ENCODE data around the gene CBY3. TPM values are rescaled to one million over a fixed set of nuclear protein-coding genes. Genes with fewer than 3 reads are reported as not detected.
"Not testable (repeated sequence)": the region's sequence is repeated elsewhere in the genome, so short reads cannot be mapped to it uniquely, and the experiment has no call there.

Gene CBY3
- total RNA-seq, 1 donor from 2014 or later: not detected

DNA sequence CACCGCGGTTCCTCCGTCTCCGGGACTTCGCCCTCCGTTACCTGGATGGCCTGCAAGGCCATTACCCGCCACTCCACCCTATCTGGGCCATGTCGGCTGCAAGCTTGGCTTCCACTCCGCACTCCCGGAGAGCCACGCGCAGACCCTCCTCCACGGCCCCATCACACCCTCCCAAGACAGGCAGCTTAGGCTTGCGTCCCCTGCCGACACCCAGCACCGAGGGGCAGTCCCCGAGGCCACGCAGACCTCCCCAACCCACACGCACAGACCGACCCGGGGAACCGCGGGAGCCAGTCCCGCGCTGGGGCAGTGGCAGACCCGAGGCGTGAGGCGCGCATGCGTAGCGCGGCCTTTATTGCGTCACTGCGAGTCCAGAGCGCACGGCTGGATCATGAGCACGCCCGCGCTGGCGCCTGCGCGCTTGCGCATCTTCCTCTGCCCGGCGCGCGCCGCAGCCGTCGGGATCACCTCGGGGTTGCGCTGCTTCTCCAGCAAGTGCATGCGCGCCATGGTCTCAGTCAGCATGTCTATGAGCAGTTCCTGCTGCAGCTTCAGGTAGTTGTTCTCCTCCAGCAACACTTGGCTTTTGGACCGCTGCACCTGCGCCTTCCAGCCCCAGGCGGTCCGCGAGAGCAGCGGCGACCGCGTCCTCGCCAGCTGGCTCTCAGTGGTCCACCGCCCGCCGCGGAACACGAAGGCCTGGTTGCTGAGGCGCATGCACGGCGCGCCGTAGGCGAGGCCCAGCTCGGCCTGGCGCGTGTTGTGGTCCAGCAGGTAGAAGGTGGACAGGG is 2.4 kb downstream of the CBY3 start:
- peak; percentile 92 to 97 for DNase-seq (ENCODE audit: low read depth in 2 of 2)

DNA sequence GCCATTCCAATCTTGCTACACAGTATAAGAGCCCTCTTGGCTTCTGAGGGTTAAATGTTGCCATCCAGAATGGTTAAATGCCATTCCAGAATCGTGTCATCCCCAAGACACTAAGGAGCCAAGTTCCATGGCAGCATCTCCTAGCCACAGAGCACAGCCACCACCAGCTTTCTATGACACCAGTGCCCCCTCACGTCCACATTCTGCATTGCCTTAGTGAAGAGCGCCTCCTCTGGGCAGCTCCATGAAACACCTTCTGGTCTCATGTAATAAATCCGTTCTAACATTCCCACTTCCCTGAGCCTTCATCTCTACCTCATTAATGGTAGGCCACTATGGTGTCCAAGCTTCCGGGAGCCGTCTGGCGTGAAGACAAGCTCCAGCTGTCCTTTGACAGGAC is 12.4 kb downstream of the CBY3 start:
- peak; percentile 40 to 67 for DNase-seq (ENCODE audit: low read depth in 2 of 2)

DNA sequence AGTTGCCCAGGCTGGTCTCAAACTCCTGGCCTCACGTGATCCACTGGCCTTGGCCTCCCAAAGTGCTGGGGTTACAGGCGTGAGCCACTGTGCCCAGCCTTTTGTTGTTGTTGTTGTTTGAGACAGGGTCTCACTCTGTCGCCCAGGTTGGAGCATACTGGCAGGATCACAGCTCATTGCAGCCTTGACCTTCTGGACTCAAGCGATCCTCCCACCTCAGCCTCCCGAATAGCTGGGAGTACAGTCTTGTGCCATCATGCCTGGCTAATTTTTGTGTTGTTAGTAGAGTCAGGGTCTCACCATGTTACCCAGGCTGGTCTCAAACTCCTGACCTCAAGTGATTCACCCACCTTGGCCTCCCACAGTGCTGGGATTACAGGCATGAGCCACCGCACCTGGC is 19.2 kb downstream of the CBY3 start:
- not testable (repeated sequence) for DNase-seq (ENCODE audit: low read depth in 2 of 2)

DNA sequence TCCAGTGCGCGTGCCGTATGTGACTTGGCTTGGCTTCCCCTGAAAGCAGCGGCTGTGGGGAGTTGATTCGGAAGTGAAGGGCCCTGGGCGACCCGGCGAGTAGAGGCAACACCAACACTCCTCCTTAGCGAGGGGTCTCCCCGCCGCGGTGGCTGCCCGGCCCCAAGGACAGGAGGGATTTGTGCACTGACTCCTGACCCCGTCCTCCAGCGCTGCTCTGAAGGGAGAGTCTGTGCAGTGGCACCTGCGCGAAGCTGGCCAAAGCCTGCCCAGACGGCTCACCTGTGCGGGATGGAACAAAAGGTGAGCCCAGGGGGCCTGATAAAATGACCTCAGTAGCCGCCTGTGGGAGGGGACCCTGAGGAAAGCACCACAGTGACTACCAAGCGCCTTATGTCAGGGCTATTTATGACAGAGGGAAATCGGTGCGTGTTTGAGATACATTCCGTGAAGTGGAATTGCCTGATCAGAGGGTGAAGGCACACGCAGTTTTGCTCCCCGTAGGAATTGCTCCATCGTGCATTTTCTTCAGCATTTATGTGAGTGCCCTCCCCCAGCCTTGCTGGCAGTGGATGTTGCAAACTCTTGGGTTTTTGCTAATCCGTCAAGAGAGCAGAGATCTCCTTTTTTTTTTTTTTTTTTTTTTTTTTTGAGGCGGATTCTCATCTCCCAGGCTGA is 22.5 kb downstream of the CBY3 start:
- DNase-seq (ENCODE audit: low read depth in 2 of 2): peak in 1 of 2 donors; percentile 8

DNA sequence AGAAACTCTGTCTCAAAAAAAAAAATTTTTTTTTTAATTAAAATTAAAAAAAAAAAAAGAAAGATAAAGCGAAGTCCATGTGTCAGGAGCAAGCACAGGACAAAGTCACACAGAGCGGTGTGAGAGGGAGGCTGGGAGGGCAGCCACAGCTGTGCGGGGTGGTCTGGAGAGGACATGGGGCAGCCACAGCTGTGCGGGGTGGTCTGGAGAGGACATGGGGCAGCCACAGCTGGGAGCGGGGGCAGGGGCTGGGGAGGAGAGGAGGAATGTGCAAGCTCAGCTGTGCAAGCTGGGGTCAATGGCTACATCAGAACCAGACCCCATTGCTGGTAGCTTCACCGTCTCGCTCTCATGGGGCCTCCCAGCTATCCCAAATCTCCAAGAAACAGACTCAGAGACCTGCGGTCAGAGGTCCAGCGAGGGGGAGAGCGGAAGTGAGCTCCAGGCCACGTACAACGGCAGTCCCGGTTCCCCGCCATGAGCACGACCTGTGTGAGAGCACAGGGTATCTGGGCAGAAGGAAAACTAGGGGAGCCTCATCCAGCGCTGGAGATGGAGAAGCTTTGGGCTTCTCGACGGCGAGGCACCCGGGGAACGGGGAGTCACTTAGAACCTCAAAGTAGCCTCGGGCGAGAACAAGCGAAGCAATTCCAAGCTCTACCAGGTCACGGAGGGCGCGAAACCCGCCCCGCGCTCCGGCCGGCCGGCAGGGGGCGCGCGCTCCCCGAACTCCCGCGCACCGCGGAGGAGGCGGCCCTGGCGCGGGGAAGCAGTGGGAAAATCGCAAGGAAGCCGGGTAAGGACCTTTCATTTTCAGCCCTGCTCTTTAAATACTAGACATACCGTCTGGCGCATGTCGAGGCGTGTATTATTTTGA is 23.3 kb downstream of the CBY3 start:
- not testable (repeated sequence) for DNase-seq (ENCODE audit: low read depth in 2 of 2)

DNA sequence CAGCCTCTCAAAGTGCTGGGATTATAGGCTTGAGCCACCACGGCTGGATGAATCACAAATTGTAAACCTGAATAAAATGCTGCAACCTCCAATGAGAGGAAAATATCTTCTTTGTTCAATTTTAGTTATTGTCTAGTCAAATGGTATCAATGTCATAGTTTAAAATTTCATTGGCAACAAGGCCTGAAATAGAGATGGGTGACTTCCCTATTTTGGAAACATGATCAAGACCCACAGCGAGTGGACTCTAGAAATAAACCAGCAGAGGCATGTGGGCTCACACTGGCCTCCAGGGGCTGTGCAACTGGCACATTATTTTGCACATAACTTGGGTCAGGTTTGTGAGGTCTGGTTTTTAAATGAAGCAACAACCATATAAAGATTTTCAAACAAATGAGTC is 27.7 kb downstream of the CBY3 start:
- DNase-seq (ENCODE audit: low read depth in 2 of 2): not testable (repeated sequence)

DNA sequence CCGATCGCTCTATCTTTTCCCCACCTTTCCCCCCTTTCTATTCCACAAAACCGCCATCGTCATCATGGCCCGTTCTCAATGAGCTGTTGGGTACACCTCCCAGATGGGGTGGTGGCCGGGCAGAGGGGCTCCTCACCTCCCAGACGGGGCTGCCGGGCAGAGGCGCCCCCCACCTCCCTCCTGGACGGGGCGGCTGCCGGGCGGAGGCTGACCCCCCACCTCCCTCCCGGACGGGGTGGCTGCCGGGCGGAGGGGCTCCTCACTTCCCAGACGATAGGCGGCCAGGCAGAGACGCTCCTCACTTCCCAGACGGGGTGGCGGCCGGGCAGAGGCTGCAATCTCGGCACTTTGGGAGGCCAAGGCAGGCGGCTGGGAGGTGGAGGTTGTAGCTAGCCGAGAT is 30.6 kb downstream of the CBY3 start:
- not testable (repeated sequence) for DNase-seq (ENCODE audit: low read depth in 2 of 2)

DNA sequence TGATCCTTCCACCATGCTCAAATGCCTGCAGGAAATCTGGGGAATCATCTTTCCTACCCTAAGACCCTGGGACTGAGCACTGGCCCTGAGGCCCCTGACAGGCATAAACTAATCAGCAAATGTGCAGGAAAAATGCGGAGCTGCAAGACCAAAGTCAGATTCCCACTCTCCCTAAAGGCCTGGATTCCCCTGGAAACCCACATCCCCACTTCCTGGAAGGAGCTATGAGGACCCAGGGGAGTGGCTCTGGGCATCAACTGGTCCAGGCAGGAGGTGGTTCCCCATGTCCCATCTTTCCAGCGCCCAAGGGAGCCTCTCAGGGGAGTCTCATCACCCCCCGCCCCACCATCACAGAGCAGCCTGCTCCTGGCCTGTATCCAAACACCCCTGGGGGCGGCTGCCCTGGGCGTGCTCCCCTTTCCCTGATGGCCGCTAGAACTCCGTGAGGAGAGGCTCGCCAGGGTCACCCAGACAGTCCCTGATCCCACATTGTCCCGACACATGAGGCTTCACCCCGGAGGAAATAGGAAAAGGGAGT is 31.6 kb downstream of the CBY3 start:
- DNase-seq (ENCODE audit: low read depth in 2 of 2): not testable (repeated sequence)

DNA sequence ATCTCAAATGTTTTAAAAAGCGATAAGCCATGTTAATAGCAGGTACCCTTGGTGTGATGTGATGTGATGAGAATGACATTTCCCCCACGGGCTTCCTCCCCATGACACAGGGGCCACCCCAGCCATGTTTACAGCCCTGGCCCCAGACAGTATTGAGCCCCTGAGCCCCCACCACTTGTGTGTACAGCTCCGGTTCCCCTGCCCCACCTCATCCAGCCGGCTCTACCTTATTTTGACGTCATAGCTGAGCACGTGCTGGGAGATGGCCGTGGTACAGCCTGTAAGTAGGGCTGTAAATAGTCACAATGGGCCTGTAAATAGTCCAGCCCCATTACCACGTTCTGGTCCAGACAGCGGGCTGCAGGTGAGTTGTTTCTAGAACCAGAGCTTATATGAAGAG is 32.4 kb downstream of the CBY3 start:
- no peak for DNase-seq (ENCODE audit: low read depth in 2 of 2)

DNA sequence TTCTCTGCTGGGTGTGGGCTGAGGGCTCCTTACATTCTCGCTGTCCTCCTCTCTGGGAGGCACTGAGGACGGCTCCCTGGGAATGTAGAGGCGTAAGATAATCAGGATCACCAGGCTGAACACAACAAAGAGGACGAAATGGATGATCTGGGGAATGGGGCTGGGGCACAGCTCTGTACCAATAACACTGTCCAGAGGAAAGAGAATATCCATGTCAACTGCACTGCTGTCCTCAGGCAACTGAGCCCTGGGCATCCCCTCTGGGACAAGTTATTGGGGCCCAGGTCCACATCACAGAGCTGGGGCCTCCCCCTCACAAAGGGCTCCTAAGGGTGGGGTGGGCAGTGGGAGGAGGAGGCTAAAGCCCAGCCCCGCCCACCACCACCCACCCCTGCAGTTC is 36.1 kb downstream of the CBY3 start:
- not testable (repeated sequence) for DNase-seq (ENCODE audit: low read depth in 2 of 2)

DNA sequence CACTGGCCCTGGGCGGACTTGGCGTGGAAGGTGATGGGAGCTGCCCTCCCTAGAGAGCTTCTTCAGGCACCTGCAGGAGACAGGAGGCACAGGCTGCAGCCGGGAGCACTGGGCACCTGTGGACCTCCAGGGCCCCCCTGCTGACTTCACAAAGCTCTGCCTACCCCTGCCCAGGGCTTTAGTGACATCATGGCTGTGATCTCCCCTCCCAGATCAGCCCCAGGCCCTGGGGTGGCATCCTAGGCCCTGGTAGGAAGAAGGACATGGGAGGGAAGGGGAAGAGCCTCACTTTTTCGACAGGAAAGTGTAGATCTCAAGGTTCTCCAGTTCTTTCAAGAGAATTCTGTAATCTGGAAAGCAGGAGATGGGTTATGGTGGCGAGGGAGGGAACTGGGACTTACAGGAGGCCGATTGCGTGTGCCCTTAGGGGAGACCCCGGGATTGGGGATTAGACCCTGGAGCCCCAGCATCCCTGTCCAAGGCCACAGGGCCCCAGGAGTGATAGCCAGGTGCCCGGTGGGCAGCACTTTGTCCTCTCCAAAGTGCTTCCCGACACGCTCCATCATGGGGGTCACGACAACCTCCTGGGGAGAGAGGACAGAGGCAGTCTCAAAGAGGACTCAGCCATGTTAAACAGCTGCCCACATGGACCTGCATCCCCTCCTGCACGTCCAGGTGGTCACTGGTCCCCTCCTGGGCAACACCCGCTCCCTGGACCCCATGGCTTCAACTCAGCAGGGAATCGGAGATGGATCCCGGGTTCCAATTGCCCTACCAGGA is 37.5 kb downstream of the CBY3 start:
- DNase-seq (ENCODE audit: low read depth in 2 of 2): not testable (repeated sequence)

DNA sequence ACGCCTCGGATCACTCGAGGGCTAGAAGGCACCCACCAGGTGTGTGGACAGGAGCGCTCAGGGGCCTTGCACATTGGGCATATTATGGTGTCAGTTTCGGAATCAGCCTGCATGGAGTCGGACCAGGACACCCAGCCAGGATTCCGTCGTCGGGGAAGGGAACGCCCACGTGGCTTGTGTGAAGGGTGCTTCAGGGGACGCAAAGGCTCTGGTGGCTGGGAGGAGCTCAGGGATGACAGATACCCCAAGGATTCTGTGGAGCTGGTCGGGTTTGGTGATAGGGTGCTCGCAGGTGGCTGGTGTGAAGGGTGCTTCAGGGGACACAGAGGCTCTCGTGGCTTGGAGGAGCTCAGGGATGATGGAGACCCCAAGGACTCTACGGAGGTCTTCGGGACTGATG is 38.2 kb downstream of the CBY3 start:
- DNase-seq (ENCODE audit: low read depth in 2 of 2): not testable (repeated sequence)

DNA sequence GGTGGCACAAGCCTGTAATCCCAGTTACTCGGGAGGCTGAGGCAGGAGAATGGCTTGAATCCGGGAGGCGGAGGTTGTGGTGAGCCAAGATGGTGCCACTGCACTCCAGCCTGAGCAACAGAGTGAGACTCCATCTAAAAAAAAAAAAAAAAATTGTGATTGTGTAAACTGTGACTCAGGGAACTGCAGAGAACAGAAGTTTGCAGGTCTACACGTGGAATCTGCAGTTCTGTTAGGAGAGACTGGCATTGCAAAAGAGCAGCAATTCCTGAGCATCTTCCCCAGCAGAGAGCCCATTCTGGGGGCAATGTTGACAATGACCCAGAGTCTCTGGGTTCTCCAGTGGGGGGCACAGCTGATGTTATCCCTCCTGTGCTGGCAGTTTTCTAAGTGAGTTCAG is 39.1 kb downstream of the CBY3 start:
- not testable (repeated sequence) for DNase-seq (ENCODE audit: low read depth in 2 of 2)

DNA sequence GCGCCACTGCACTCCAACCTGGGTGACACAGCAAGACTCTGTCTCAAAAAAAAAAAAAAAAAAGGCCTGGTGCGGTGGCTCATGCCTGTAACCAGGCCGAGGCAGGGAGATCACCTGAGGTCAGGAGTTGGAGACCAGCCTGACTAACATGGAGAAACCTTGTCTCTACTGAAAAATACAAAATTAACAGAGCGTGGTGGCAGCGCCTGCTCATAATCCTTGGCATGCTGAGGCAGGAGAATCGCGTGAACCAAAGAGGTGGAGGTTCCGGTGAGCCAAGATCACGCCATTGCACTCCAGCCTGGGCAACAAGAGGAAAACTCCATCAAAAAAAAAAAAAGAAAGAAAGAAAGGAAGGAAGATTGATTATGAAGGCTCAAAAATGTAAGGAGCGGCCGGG is 41.5 kb downstream of the CBY3 start:
- DNase-seq (ENCODE audit: low read depth in 2 of 2): not testable (repeated sequence)

DNA sequence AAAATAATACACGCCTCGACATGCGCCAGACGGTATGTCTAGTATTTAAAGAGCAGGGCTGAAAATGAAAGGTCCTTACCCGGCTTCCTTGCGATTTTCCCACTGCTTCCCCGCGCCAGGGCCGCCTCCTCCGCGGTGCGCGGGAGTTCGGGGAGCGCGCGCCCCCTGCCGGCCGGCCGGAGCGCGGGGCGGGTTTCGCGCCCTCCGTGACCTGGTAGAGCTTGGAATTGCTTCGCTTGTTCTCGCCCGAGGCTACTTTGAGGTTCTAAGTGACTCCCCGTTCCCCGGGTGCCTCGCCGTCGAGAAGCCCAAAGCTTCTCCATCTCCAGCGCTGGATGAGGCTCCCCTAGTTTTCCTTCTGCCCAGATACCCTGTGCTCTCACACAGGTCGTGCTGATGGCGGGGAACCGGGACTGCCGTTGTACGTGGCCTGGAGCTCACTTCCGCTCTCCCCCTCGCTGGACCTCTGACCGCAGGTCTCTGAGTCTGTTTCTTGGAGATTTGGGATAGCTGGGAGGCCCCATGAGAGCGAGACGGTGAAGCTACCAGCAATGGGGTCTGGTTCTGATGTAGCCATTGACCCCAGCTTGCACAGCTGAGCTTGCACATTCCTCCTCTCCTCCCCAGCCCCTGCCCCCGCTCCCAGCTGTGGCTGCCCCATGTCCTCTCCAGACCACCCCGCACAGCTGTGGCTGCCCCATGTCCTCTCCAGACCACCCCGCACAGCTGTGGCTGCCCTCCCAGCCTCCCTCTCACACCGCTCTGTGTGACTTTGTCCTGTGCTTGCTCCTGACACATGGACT is 46.3 kb downstream of the CBY3 start:
- DNase-seq (ENCODE audit: low read depth in 2 of 2): not testable (repeated sequence)

DNA sequence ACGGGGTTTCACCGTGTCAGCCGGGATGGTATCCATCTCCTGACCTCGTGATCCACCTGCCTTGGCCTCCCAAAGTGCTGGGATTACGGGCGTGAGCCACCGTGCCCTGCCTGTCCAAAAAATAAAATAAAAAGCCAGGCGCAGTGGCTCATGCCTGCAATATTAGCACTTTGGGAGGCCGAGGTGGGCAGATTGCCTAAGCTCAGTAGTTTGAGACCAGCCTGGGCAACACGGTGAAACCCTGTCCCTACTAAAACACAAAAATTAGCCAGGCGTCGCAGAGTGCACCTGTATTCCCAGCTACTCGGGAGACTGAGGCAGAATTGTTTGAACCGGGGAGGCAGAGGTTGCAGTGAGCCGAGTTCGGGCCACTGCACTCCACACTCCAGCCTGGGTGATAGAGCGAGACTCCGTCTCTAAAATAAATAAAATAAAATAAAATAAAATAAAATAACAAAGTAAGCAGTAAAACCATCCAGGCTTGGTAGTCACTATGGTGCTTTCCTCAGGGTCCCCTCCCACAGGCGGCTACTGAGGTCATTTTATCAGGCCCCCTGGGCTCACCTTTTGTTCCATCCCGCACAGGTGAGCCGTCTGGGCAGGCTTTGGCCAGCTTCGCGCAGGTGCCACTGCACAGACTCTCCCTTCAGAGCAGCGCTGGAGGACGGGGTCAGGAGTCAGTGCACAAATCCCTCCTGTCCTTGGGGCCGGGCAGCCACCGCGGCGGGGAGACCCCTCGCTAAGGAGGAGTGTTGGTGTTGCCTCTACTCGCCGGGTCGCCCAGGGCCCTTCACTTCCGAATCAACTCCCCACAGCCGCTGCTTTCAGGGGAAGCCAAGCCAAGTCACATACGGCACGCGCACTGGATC is 47.1 kb downstream of the CBY3 start:
- not testable (repeated sequence) for DNase-seq (ENCODE audit: low read depth in 2 of 2)
